GM23338 (cell line): ENCODE measurements around the gene CXADR. TPM values are rescaled to one million over a fixed set of nuclear protein-coding genes. Genes with fewer than 3 reads are reported as not detected.

ENCODE experiments used
- ATAC-seq: fragments of 200-7000 bp; cut with Tn5 transposase; 3 replicates; pipeline ENCODE4 v1.9.1; 2020
- DNase-seq: peaks from one replicate; pipeline ENCODE4 v3.0.0-alpha.2; 2015; ENCODE audit warnings: low spot score
- H2AFZ ChIP-seq: fragments of 200-600 bp; sonication (generic); 2 replicates; pipeline ENCODE4 v1.8.0; 2016; ENCODE audit warnings: antibody characterized with exemption, mild to moderate bottlenecking, moderate library complexity
- H3F3A ChIP-seq: fragments of 200-600 bp; sonication (generic); replicated peaks from 2 replicates; pipeline ENCODE4 v1.8.0; 2017; ENCODE audit warnings: antibody characterized with exemption, mixed run types, low read depth
- H3K27ac ChIP-seq: fragments of 200-600 bp; sonication (generic); 2 replicates; pipeline ENCODE4 v1.6.1; 2016; ENCODE audit warnings: low read depth
- H3K27me3 ChIP-seq: fragments of 200-600 bp; sonication (generic); 2 replicates; pipeline ENCODE4 v1.8.0; 2016; ENCODE audit warnings: mild to moderate bottlenecking, mixed run types, moderate library complexity; ENCODE audit not compliant: insufficient read depth
- H3K36me3 ChIP-seq: fragments of 200-600 bp; sonication (generic); 2 replicates; pipeline ENCODE4 v1.8.0; 2016; ENCODE audit warnings: mild to moderate bottlenecking; ENCODE audit not compliant: insufficient read depth
- H3K4me1 ChIP-seq: fragments of 200-600 bp; sonication (generic); 2 replicates; pipeline ENCODE4 v1.8.0; 2016; ENCODE audit warnings: mild to moderate bottlenecking, moderate library complexity; ENCODE audit not compliant: insufficient read depth
- H3K4me2 ChIP-seq: fragments of 200-600 bp; sonication (generic); 2 replicates; pipeline ENCODE4 v1.7.1; 2017; ENCODE audit warnings: mixed run types
- H3K4me3 ChIP-seq: fragments of 200-600 bp; sonication (generic); 2 replicates; pipeline ENCODE4 v1.6.1; 2016; ENCODE audit warnings: mixed run types
- H3K79me2 ChIP-seq: fragments of 200-600 bp; sonication (generic); replicated peaks from 2 replicates; pipeline ENCODE4 v1.8.0; 2017; ENCODE audit warnings: mild to moderate bottlenecking; ENCODE audit not compliant: insufficient read depth
- H3K9me2 ChIP-seq: fragments of 200-600 bp; sonication (generic); 2 replicates; pipeline ENCODE4 v1.8.0; 2017; ENCODE audit not compliant: insufficient read depth
- H4K20me1 ChIP-seq: fragments of 200-600 bp; sonication (generic); replicated peaks from 2 replicates; pipeline ENCODE4 v1.8.0; 2017; ENCODE audit warnings: mild to moderate bottlenecking; ENCODE audit not compliant: insufficient read depth
- H3K27ac Mint-ChIP-seq: 2 replicates; pipeline ENCODE4 v1.8.0; 2020; ENCODE audit warnings: inconsistent platforms, mild to moderate bottlenecking, moderate library complexity, mixed read lengths
- H3K27me3 Mint-ChIP-seq: 3 replicates; pipeline ENCODE4 v1.8.0; 2022; ENCODE audit warnings: low read depth, mild to moderate bottlenecking, moderate library complexity, mixed read lengths, inconsistent platforms; ENCODE audit not compliant: insufficient read depth, poor library complexity
- H3K36me3 Mint-ChIP-seq: 3 replicates; pipeline ENCODE4 v1.8.0; 2021; ENCODE audit warnings: low read depth, mild to moderate bottlenecking, inconsistent platforms, moderate library complexity, mixed read lengths
- H3K4me1 Mint-ChIP-seq: 3 replicates; pipeline ENCODE4 v1.8.0; 2020; ENCODE audit warnings: mild to moderate bottlenecking, inconsistent platforms, mixed read lengths
- H3K4me3 Mint-ChIP-seq: 3 replicates; pipeline ENCODE4 v1.8.0; 2021; ENCODE audit warnings: moderate library complexity, mild to moderate bottlenecking, inconsistent platforms, mixed read lengths
- H3K9me3 Mint-ChIP-seq: 3 replicates; pipeline ENCODE4 v1.8.0; 2020; ENCODE audit warnings: moderate library complexity, mild to moderate bottlenecking, inconsistent platforms, mixed read lengths
- ETS1 ChIP-seq: IDR thresholded peaks from 2 replicates; pipeline ENCODE4 v1.6.1; 2016; ENCODE audit warnings: antibody characterized with exemption
- EZH2 ChIP-seq: fragments of 200-600 bp; sonication (generic); IDR thresholded peaks from one replicate; pipeline ENCODE4 v1.8.0; 2017; ENCODE audit warnings: antibody characterized with exemption, mild to moderate bottlenecking, low read depth; ENCODE audit not compliant: unreplicated experiment
- JUNB ChIP-seq: IDR thresholded peaks from one replicate; pipeline ENCODE4 v1.6.1; 2016; ENCODE audit warnings: antibody characterized with exemption; ENCODE audit not compliant: unreplicated experiment
- REST ChIP-seq: IDR thresholded peaks from one replicate; pipeline ENCODE4 v1.6.1; 2018; ENCODE audit warnings: antibody characterized with exemption; ENCODE audit not compliant: unreplicated experiment
- ZNF114 ChIP-seq: fragments of 250-450 bp; sonication (Bioruptor Pico); IDR thresholded peaks from 2 replicates; pipeline ENCODE4 v1.5.0; 2020; ENCODE audit warnings: mild to moderate bottlenecking, moderate library complexity
- ZNF462 ChIP-seq: fragments of 250-450 bp; sonication (Bioruptor Pico); IDR thresholded peaks from 2 replicates; pipeline ENCODE4 v1.5.0; 2020; ENCODE audit warnings: mild to moderate bottlenecking, moderate library complexity
- polyA plus RNA-seq: library from polyadenylated mRNA; unstranded; fragments of >200 nt; fragmentation: Nextera tagmentation; extraction: Ambion mirVana; gene quantifications from 2 replicates; pipeline ENCODE4 v1.2.1, GENCODE V29; 2016
- total RNA-seq: library from RNA; depleted of rRNA; stranded (reverse); fragments of >200 nt; shearing (Covaris generic); gene quantifications from 2 replicates; pipeline ENCODE4 v1.2.3, GENCODE V29; 2014

Gene CXADR
- total and polyA plus RNA-seq, 2 experiments from 2014 or later, result 126 to 207 TPM

GRCh38 chr21:17616831-17617230 is 104.0 kb downstream of the CXADR start (continued):
- TF ChIP-seq REST, result no peak

GRCh38 chr21:17622018-17622417 is 109.2 kb downstream of the CXADR start:
- TF ChIP-seq ETS1 (no peak), EZH2 (no peak), JUNB (no peak), ZNF114 (CRISPR knock-in tag) (no peak), REST (no peak), ZNF462 (no peak)
- Mint-ChIP-seq H3K36me3 (no peaks in the 10 kb centered on the region), H3K9me3 (no peaks in the 10 kb centered on the region), H3K27ac (no peak overlapping the region), H3K27me3 (no peaks in the 10 kb centered on the region), H3K4me3 (no peak overlapping the region), H3K4me1 (peaks cover 8% of the 10 kb centered on the region; the same call in 2 of the 3 replicates)
- Histone ChIP-seq H3K27ac (no peak overlapping the region), H3K27me3 (no peaks in the 10 kb centered on the region), H3K4me2 (no peak overlapping the region), H3K4me1 (peaks cover 4% of the 10 kb centered on the region; the same call in 1 of the 2 replicates), H4K20me1 (no peaks in the 10 kb centered on the region), H3K4me3 (no peak overlapping the region), H3K9me2 (peaks cover 4% of the 10 kb centered on the region; the same call in 1 of the 2 replicates), H3K79me2 (no peaks in the 10 kb centered on the region), H3F3A (no peaks in the 10 kb centered on the region), H2AFZ (no peak overlapping the region), H3K36me3 (no peaks in the 10 kb centered on the region)
- ATAC-seq (no peak), DNase-seq (no peak)
